HEK293 (cell line): ENCODE results near the gene TBC1D19.

Experiments used
- CTCF ChIP-seq: fragments of 450-650 bp; formaldehyde crosslinking; IDR thresholded peaks from 2 replicates; pipeline ENCODE4 v1.5.1; 2016; ENCODE audit warnings: missing biosample characterization, missing genetic modification characterization
- GLI4 ChIP-seq: fragments of 450-650 bp; formaldehyde crosslinking; IDR thresholded peaks from 2 replicates; pipeline ENCODE4 v1.5.1; 2016; ENCODE audit warnings: missing biosample characterization, missing genetic modification characterization
- ZNF292 ChIP-seq: fragments of 450-650 bp; formaldehyde crosslinking; IDR thresholded peaks from 2 replicates; pipeline ENCODE4 v1.5.1; 2016; ENCODE audit warnings: low read depth, missing biosample characterization, missing genetic modification characterization, borderline replicate concordance
- ZNF423 ChIP-seq: fragments of 450-650 bp; formaldehyde crosslinking; IDR thresholded peaks from 2 replicates; pipeline ENCODE4 v1.5.1; 2016; ENCODE audit warnings: missing biosample characterization, missing genetic modification characterization
- ZSCAN30 ChIP-seq: fragments of 450-650 bp; IDR thresholded peaks from 2 replicates; pipeline ENCODE4 v1.5.1; 2018; ENCODE audit warnings: missing biosample characterization, mild to moderate bottlenecking, missing genetic modification characterization, moderate library complexity
- TF ChIP-seq, protein P1 (sequence below): IDR thresholded peaks from 2 replicates; pipeline ENCODE4 v1.6.1; 2011; ENCODE audit warnings: mild to moderate bottlenecking, low read depth, low read length, borderline replicate concordance
- TF ChIP-seq, protein P2 (sequence below): fragments of 450-650 bp; formaldehyde crosslinking; IDR thresholded peaks from 2 replicates; pipeline ENCODE4 v1.5.1; 2016; ENCODE audit warnings: missing biosample characterization, missing genetic modification characterization
- TF ChIP-seq, protein P3 (sequence below): fragments of 450-650 bp; formaldehyde crosslinking; optimal IDR thresholded peaks from 2 replicates; pipeline ENCODE3; 2016; ENCODE audit warnings: missing biosample characterization, mild to moderate bottlenecking, missing genetic modification characterization

- TF ChIP-seq GLI4 (tag by site-specific recombination): no peak
- TF ChIP-seq ZNF423 (tag by site-specific recombination): no peak
- no peak for TF ChIP-seq ZSCAN30 (tag by site-specific recombination)
- TF ChIP-seq, protein P1, sequence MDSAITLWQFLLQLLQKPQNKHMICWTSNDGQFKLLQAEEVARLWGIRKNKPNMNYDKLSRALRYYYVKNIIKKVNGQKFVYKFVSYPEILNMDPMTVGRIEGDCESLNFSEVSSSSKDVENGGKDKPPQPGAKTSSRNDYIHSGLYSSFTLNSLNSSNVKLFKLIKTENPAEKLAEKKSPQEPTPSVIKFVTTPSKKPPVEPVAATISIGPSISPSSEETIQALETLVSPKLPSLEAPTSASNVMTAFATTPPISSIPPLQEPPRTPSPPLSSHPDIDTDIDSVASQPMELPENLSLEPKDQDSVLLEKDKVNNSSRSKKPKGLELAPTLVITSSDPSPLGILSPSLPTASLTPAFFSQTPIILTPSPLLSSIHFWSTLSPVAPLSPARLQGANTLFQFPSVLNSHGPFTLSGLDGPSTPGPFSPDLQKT: no peak
- no peak for TF ChIP-seq CTCF (tag by site-specific recombination)
- TF ChIP-seq ZNF292: no peak
- TF ChIP-seq, protein P2, sequence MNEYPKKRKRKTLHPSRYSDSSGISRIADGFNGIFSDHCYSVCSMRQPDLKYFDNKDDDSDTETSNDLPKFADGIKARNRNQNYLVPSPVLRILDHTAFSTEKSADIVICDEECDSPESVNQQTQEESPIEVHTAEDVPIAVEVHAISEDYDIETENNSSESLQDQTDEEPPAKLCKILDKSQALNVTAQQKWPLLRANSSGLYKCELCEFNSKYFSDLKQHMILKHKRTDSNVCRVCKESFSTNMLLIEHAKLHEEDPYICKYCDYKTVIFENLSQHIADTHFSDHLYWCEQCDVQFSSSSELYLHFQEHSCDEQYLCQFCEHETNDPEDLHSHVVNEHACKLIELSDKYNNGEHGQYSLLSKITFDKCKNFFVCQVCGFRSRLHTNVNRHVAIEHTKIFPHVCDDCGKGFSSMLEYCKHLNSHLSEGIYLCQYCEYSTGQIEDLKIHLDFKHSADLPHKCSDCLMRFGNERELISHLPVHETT (tag by site-specific recombination): no peak
- TF ChIP-seq, protein P3, sequence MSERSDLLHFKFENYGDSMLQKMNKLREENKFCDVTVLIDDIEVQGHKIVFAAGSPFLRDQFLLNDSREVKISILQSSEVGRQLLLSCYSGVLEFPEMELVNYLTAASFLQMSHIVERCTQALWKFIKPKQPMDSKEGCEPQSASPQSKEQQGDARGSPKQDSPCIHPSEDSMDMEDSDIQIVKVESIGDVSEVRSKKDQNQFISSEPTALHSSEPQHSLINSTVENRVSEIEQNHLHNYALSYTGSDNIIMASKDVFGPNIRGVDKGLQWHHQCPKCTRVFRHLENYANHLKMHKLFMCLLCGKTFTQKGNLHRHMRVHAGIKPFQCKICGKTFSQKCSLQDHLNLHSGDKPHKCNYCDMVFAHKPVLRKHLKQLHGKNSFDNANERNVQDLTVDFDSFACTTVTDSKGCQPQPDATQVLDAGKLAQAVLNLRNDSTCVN: no peak
Observed at GRCh38 chr4:26607776-26608175, 23.9 kb downstream of the TBC1D19 start.
